ENCODE results near the gene ANTXR1.

DNA sequence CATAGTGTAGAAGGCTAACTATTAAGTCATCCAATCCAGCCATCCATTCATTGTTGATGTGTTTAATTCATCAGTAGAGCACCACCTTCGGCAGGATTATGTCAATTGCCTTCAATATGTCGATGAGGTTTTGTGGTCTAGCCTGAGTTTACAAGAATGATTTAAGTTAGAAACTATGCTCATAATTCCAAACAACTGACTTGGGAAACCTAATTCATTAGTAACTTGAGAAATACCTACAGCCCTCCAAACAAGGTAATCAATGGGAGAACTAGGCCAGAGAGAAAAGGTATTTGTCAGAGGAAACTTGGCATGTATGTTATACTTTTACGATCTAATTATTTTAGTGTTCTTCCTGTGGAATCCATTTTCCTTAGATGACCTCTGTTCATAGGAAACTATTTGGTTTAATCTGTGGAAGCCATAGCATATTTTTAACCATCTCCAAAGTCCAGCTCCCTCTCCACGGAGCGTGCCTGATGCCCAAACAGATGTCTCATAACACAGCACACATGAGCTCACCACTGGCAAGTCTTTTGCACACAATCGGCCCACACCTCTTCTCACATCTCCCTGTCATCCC is 225.6 kb downstream of the ANTXR1 start:
- no peak for TF ChIP-seq POLR2A (IDR thresholded peaks at IDR 0.05)
- peak in 1 of 2 donors; percentile 12 for TF ChIP-seq POLR2AphosphoS5 (IDR thresholded peaks at IDR 0.05)
